ENCODE results near the gene ME3. TPM values are rescaled to one million over a fixed set of nuclear protein-coding genes. Genes with fewer than 3 reads are reported as not detected.
"Not testable (repeated sequence)": the region's sequence is repeated elsewhere in the genome, so short reads cannot be mapped to it uniquely, and the experiment has no call there.

Gene ME3
- total RNA-seq, 1 donor from 2014 or later = 9.7 TPM

DNA sequence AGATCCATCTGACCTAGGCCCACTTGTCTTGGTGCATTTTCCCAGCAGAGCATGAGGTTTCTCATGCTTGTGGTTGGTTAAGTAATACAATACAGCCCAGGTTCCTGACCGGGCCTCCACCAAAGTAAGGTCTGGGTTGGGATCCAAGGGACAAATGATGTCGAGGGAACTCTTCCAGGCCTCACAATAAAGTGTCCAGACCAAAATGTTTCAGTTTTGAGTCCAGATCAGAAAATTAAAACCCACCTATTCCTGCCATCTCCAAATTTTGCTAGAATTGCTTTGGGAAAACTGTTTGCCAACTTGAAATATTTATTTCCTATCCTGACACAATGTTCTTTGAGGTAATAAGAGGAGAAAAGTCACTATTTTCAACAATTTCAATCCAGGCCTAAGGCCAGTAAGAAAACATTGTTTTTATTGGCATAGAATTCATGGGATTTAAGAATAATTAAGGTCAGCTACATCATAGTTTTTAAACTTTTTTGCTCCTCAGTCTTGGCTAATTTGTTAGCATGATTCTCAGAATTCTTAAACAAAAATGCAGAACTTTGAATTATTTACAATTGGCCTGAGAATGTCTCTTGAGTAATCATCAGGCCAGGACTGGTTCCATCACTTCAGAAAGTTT is 51.4 kb downstream of the ME3 start:
- Mint-ChIP-seq H3K27me3 (no peaks in the 10 kb centered on the region), H3K36me3 (no peaks in the 10 kb centered on the region), H3K9me3 (peaks cover 4% of the 10 kb centered on the region), H3K4me3 (no peak overlapping the region), H3K4me1 (ENCODE audit: unreplicated experiment) (peaks cover 4% of the 10 kb centered on the region), H3K27ac (no peak overlapping the region)
- DNase-seq (ENCODE audit: extremely low spot score, unreplicated experiment) = no peak
- TF ChIP-seq, protein P1, sequence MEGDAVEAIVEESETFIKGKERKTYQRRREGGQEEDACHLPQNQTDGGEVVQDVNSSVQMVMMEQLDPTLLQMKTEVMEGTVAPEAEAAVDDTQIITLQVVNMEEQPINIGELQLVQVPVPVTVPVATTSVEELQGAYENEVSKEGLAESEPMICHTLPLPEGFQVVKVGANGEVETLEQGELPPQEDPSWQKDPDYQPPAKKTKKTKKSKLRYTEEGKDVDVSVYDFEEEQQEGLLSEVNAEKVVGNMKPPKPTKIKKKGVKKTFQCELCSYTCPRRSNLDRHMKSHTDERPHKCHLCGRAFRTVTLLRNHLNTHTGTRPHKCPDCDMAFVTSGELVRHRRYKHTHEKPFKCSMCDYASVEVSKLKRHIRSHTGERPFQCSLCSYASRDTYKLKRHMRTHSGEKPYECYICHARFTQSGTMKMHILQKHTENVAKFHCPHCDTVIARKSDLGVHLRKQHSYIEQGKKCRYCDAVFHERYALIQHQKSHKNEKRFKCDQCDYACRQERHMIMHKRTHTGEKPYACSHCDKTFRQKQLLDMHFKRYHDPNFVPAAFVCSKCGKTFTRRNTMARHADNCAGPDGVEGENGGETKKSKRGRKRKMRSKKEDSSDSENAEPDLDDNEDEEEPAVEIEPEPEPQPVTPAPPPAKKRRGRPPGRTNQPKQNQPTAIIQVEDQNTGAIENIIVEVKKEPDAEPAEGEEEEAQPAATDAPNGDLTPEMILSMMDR (conservative IDR thresholded peaks at IDR 0.05) = no peak

DNA sequence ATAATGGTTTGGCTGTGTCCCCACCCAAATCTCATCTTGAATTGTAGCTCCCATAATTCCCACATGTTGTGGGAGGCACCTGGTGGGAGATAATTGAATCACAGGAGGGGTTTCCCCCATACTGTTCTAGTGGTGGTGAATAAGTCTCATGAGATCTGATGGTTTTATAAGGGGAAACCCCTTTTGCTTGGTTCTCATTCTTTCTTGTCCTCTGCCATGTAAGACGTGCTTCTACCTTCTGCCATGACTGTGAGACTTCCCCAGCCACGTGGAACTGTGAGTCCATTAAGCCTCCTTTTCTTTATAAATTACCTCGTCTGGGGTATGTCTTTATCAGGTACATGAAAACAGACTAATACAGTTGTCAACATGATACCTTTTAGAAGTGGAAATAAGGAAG is 53.0 kb downstream of the ME3 start:
- DNase-seq (ENCODE audit: extremely low spot score, unreplicated experiment); H3K4me3 Mint-ChIP-seq; H3K4me1 Mint-ChIP-seq (ENCODE audit: unreplicated experiment); H3K27me3 Mint-ChIP-seq; H3K27ac Mint-ChIP-seq; H3K36me3 Mint-ChIP-seq: not testable (repeated sequence)
- H3K9me3 Mint-ChIP-seq = peaks cover 13% of the 10 kb centered on the region

DNA sequence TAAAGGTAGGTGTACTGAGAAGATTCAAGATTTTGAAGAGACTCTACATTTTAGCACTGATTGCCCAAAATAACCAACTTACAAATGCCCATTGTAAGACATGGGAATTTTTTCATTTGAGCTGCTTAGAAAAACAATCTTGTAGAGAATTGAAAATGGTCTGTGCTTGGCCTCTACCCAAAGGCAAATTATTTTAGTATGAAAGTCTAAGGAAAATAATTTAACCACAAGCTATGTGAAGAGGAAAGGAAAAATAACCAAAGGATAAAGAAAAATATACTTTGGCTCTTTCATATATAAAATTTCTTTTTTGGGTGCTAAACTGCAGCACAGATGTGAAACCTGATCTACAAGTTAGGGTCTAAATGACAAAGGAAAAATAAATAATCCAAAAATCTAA is 54.9 kb downstream of the ME3 start:
- H3K4me3 Mint-ChIP-seq = no peak overlapping the region
- H3K9me3 Mint-ChIP-seq = peaks cover 14% of the 10 kb centered on the region
- TF ChIP-seq, protein P1 (conservative IDR thresholded peaks at IDR 0.05) = no peak
- no peak for DNase-seq (ENCODE audit: extremely low spot score, unreplicated experiment)
- H3K4me1 Mint-ChIP-seq (ENCODE audit: unreplicated experiment) = peaks cover 4% of the 10 kb centered on the region
- H3K27ac Mint-ChIP-seq = no peak overlapping the region
- H3K27me3 Mint-ChIP-seq = no peaks in the 10 kb centered on the region
- peaks cover 5% of the 10 kb centered on the region for H3K36me3 Mint-ChIP-seq

DNA sequence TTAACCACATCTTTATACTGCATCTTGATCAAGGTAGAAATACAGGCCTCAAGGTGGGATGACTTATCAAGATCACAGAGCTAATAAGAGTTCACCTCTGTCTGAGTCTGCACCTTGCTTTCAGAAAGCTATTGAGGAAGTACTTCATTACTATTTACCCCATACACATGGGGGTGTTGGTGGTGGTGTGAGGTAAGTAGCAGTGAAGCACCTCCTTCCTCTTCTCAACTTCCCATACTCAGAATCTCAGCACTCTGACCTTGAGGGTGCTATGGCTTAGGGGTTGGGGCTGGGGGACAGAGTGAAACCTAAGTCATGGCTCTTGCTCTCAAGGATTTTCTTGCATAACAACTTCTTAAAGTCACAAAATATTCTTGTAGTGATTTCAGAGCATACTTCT is 56.9 kb downstream of the ME3 start:
- Mint-ChIP-seq H3K27ac (no peak overlapping the region), H3K27me3 (no peaks in the 10 kb centered on the region), H3K4me3 (no peak overlapping the region), H3K9me3 (peaks cover 14% of the 10 kb centered on the region), H3K36me3 (peaks cover 5% of the 10 kb centered on the region), H3K4me1 (ENCODE audit: unreplicated experiment) (no peaks in the 10 kb centered on the region)
- TF ChIP-seq, protein P1 (conservative IDR thresholded peaks at IDR 0.05) = no peak
- no peak for DNase-seq (ENCODE audit: extremely low spot score, unreplicated experiment)

DNA sequence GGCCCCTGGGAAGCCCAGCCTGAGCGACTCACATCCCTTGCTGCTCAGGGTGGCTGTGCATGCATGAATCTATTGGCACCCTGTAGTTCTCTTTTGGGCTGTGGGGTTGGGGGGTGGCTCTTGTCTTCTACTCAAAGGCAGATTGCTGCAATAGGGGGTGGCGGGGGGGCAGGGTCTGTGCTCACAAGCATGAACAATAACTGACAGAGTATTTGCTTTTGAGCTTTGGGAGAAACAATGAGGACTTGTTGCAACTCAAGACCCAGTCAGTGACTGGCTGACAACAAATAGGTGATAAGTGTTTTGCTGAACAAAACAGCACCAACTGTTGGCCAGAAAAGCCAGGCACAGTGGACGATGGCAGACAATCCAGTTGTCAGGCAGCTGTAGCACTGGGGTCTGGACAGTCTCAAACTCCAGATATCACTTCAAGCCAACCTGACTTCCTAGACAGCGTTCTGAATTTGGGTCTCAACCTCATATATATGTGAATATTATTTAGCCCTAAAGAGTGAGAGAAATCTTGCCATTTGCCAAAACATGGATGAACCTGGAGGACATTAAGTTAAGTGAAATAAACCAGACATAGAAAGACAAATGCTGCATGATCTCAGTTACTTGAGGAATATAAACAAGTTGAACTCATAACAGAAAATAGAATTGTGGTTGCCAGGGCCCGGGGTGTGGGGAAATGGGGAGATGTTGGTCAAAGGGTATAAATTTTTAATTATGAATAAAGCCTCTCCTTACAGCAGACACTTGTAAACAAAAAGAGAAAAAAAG is 61.7 kb downstream of the ME3 start:
- Mint-ChIP-seq H3K27ac (no peak overlapping the region), H3K4me1 (ENCODE audit: unreplicated experiment) (peaks cover 23% of the 10 kb centered on the region), H3K9me3 (peaks cover 10% of the 10 kb centered on the region), H3K4me3 (no peak overlapping the region), H3K36me3 (peaks cover 5% of the 10 kb centered on the region), H3K27me3 (no peaks in the 10 kb centered on the region)
- TF ChIP-seq, protein P1 (conservative IDR thresholded peaks at IDR 0.05) = no peak
- no peak for DNase-seq (ENCODE audit: extremely low spot score, unreplicated experiment)

DNA sequence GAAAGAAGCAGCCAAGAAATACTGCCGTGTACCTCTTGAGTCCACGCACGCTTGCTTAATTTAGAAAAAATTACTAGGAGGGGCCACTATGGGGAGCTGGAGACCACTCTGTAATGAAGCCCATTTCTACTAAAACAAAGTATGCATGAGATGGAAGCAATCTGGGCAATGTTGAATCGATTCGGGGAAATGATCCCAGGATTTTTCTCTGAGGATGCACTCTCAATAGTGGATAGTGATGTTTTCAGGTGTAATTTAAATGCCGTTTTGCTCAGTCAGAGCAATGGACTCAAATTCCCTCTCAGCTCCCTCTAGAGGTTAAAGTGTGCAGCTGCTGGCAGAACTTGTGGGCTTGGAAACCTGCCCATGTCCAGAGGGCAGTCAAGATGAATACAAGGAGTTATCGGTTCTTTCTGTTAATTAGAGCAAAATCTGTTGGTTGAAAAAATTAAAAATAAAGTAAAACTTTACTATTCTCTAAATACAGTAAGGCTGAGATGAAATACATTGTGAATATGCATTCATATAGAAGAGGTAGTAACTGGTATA is 64.1 kb downstream of the ME3 start:
- TF ChIP-seq, protein P1 (conservative IDR thresholded peaks at IDR 0.05) = peak; percentile 96
- Mint-ChIP-seq H3K4me1 (ENCODE audit: unreplicated experiment) (peaks cover 23% of the 10 kb centered on the region), H3K27me3 (no peaks in the 10 kb centered on the region), H3K36me3 (no peaks in the 10 kb centered on the region), H3K4me3 (no peak overlapping the region), H3K27ac (no peak overlapping the region), H3K9me3 (no peaks in the 10 kb centered on the region)
- no peak for DNase-seq (ENCODE audit: extremely low spot score, unreplicated experiment)

Data from type B pancreatic cell (in vitro differentiated cells).